ENCODE results near the gene LRRC28.
A peak's percentile ranks its signal among the peaks of the same experiment; 100 is the strongest.
"Not testable (repeated sequence)": the region's sequence is repeated elsewhere in the genome, so short reads cannot be mapped to it uniquely, and the experiment has no call there.

The LRRC28 gene

GRCh38 chr15:99371180-99372103 lies 120.2 kb downstream of the LRRC28 start:
- H3K4me3 ChIP-seq (ENCODE audit: low read depth, low read length): no peak overlapping the region
- DNase-seq (ENCODE audit: low read depth): no peak

DNA sequence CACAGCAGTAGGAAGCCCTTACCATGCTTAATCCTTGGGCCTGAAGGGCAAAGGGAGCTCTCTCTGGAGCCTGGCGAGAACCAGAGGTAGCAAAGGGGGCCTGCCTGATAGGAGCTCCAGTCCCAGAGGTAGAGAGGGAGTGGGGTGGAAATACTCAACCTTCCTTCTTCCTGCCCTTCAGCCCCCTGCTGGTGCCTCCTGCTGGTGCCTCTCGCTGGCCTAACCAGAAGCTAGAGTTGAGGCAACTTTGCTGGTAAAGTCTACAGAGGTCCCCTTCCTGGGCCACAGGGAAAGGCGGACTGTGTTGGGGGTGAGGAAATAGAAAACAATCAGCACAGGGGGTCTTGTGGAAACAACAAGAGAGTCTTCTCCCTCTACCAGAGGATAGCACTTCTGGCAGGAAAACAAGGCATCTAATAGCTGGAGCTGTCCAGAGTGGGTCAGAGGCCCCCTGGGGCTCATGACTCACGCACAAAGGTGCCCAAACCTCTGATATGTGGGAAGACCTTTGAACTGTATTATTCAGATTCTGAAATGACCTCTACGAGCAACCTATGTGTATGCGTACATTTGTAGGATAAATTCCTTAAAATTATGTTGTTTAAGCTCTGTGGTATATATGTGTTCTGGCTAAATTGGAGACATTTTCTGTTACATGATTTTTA lies 133.9 kb downstream of the LRRC28 start:
- no peak overlapping the region for H3K4me3 ChIP-seq (ENCODE audit: low read depth, low read length)
- DNase-seq (ENCODE audit: low read depth): no peak

- H3K4me3 ChIP-seq (ENCODE audit: low read depth, low read length): no peak overlapping the region
- DNase-seq (ENCODE audit: low read depth): no peak
Measured at GRCh38 chr15:99385865-99386264, 134.6 kb downstream of the LRRC28 start.

DNA sequence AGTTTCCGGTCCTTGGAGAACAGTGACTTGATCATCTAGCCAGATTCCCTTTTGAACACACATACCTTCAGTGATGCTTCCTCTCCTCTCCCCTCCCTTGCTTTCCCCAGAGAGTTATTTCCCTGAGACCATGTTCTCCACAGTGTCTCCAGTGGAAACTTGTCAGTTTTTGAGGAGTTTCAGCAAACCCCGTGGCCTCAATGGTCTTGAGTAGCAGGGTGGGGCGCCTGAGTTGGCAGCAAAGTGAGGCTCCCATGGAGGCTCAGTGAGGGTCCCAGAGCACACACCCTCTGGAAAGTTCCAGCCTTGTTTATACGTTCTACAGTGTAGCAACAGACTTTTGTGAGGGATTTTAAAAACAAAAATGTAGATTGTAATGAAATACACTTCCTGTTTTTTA lies 135.1 kb downstream of the LRRC28 start:
- H3K4me3 ChIP-seq (ENCODE audit: low read depth, low read length): no peak overlapping the region
- no peak for DNase-seq (ENCODE audit: low read depth)

DNA sequence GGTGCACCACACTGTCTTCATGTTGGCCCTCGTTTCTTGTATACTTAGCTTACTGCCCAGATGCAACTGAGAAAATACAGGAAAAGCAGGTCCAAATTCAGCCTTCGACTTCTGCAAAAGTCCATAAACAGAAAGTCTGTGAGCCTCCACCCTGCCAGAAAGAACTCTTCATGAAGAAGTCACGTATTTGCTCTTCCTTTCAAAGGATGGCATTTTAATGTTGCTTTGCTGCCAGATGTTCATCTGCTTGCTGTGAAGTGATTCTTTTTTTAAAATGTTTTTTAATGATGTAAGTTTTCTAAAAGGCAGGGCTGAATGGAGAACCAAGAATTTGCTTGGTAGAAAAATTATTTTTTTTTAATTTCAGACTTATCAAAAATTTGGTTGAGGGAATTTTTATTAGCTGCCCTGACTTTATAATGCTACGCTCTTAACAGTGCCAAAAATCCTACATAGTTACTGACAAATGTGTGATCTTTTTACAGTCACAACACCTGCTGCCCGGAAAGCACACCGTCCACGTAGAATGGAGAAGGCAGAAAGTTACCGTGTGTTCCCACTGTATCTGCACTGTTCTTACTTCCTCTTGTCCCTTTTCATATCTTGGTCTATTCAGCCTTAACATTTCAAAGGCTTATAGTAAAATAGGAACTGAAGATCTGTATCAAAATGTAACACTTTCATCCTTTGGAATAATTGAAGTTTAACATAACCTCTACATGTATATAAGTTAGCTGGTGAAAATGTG lies 136.3 kb downstream of the LRRC28 start:
- no peak for DNase-seq (ENCODE audit: low read depth)
- no peak overlapping the region for H3K4me3 ChIP-seq (ENCODE audit: low read depth, low read length)

- no peak for DNase-seq (ENCODE audit: low read depth)
- no peak overlapping the region for H3K4me3 ChIP-seq (ENCODE audit: low read depth, low read length)
Measured at GRCh38 chr15:99390667-99391066, 139.4 kb downstream of the LRRC28 start.

- DNase-seq (ENCODE audit: low read depth): no peak
- no peak overlapping the region for H3K4me3 ChIP-seq (ENCODE audit: low read depth, low read length)
Measured at GRCh38 chr15:99393641-99394040, 142.4 kb downstream of the LRRC28 start.

- DNase-seq (ENCODE audit: low read depth): no peak
- no peak overlapping the region for H3K4me3 ChIP-seq (ENCODE audit: low read depth, low read length)
Measured at GRCh38 chr15:99396375-99396774, 145.1 kb downstream of the LRRC28 start.

DNA sequence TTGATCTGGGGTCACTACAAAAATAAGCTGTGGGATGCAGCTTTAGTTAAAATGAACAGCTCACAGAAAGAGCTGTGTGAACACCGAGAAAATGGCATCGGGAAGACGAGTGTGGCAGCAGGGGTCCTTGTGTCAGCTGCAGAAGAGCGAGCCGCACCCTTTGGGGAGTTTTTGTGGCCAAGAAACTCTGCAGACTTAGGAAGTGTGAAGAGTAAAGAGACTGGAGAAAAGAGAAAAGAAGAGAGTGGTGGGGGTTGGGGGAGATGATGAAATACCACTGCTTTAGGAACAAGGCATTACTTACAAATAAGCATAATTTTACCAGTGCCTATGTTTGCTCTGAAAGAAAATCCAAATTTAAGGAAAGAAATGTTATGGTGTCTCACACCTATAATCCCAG lies 147.8 kb downstream of the LRRC28 start:
- no peak for DNase-seq (ENCODE audit: low read depth)
- no peak overlapping the region for H3K4me3 ChIP-seq (ENCODE audit: low read depth, low read length)

DNA sequence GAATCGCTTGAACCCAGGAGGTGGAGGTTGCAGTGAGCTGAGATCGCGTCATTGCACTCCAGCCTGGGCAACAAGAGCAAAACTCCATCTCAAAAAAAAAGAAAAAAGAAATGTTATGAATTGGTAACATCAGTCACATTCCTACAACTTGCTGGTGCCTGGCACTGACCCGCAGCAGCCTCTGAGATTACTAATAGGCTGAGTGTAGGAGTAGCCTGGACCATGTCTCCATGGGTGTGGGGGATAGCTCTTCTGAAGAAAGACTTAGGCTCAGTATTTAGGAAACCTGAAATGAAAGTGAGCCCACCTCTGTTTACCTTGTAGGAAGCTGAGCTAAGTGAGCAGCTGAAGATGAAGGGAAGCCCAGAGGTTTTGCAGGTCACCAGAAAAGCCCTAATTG lies 148.3 kb downstream of the LRRC28 start:
- no peak overlapping the region for H3K4me3 ChIP-seq (ENCODE audit: low read depth, low read length)
- no peak for DNase-seq (ENCODE audit: low read depth)

DNA sequence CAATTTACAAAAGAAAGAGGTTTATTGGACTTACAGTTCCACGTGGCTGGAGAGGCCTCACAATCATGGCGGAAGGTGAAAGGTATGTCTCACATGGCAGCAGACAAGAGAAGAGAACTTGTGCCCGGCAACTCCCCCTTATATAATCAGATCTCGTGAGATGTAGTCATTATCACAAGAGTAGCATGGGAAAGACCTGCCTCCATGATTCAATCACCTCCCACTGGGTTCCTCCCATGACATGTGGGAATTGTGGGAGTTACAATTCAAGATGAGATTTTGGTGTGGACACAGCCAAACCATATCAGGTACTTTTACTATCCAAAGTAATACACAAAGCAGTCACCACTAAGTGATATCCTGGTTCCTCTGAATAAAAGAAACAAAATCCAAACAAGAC lies 149.9 kb downstream of the LRRC28 start:
- not testable (repeated sequence) for H3K4me3 ChIP-seq (ENCODE audit: low read depth, low read length); DNase-seq (ENCODE audit: low read depth)

DNA sequence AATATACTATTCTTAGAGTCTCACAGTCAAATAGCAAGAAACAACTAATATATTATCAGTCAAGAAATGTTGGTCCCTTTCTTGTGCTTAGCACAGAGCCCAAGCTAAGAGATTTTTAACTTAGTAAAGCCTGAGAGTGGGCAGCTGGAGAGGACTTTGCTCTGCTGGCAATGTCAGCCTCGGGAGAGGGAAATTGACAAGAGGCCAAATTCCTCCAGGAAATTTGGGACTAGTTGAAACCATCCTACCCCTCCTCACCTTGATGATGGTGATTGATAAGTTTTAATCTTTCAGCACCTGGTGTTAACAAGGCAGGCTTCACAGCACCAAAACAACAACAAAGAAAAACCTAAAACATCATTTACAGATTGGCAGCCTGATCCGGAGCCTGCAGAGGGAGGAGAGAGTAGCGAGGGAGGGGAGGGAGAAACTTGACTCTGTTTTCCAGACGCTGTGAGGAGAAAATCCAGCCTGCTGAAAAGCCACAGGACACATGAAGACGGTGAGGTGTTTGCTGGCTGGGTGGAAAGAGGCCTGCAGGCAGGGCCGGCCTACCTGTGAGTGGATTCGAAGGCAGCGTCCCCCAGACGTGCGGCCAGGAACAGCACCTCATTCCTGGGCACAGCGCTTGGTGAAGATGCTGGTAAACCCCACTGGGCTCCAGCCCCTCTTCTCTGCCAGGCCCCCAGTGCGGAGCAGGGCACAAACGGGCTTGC lies 150.9 kb downstream of the LRRC28 start:
- no peak overlapping the region for H3K4me3 ChIP-seq (ENCODE audit: low read depth, low read length)

DNA sequence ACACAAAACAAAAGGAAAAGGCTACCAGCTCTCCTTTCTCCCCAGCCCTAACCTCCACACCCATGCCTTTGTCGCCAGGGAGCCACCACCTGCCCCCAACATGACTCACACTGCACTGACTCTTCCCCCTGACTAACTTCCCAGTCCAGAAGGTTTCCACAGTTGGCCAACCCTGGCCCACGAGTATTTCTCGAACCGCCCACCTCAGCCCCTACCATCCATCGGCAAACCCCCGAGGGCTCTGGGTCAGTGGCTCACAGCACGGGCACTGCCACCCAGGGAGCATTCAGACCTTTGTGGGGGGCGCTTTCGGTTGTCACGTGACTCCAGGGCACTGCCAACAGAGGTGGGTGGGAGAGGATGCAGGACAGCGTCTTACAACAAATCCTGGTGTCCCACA lies 152.3 kb downstream of the LRRC28 start:
- H3K4me3 ChIP-seq (ENCODE audit: low read depth, low read length): no peak overlapping the region
- DNase-seq (ENCODE audit: low read depth): no peak

More for the DNA sequence above, 150.9 kb downstream of the LRRC28 start:
- no peak for DNase-seq (ENCODE audit: low read depth)

DNA sequence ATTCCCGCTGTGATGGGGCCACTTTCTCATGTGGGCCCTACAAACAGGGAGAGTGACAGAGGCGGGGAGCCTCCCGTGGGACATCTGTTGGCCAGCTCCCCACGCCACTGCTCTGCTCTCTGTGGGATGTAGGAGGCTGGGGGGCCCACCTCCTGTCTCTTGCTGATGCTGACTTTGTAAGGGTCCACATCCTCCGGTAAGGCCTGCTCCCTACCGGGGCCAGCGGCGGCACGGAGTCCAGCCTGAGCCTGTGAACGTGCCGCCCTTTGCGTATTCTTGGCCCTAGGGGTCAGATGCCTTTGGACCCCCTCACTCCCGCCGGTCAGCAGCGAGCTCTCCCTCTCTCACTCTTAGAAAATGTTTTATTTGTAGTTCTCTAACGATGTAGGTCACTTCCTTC lies 153.2 kb downstream of the LRRC28 start:
- DNase-seq (ENCODE audit: low read depth): no peak
- H3K4me3 ChIP-seq (ENCODE audit: low read depth, low read length): no peak overlapping the region

- H3K4me3 ChIP-seq (ENCODE audit: low read depth, low read length): no peak overlapping the region
- DNase-seq (ENCODE audit: low read depth): no peak
Measured at GRCh38 chr15:99406120-99406519, 154.8 kb downstream of the LRRC28 start.

DNA sequence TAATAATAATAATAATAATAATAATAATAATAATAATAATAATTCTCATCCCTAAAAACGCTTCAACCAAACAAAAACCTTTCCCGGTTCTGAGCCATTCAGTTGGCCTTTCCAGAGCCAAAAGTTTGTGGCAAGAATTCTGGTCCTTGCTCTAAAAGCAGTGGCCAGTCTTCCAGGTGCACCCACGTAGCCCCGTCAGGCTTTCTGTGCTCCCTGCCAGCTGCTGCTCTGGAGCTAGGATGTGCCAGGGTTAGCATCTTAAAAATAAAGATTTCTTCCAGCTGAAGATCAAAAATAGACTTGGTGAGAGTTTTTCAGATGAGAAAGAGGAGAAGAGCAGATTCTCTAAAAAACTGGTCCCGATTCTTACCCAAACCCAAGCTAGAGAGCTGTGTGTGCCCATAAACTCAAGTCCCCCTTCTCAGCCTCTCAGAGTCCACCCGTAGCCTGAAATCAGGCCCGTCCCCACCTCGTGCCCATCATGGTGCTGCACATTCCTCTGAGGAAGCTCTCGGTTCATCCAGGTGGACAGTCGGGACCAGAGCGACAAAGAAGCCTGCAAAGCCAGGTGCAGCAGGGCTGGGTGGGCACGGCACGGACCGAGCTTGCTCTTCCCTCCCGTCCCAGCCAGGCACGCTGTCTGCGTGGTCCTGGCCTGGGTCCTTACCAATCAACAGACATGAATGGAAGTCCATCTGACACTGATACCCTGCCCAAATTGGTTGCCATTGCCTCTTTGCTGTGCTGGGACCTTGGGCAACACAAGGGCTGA lies 155.6 kb downstream of the LRRC28 start:
- no peak for DNase-seq (ENCODE audit: low read depth)
- no peak overlapping the region for H3K4me3 ChIP-seq (ENCODE audit: low read depth, low read length)

DNA sequence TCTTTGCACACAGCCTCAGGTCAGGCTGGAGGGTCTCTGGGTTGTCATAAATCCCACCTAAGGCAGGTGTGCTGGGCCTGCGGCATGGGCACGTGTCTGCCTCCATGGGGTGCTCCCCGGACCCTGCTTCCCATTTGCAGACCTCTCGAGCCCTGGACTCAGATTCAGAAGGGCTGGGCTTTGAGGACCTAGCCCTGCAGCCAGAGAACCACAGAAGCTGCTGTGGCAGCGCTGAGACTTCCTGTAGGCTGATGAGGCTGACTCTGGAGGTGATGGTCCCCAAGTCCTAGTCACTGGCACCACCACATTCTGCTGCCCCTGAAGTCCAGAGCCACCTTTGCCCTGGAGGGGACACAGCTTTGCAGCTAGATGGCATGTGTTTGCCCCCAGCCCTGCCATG lies 156.4 kb downstream of the LRRC28 start:
- no peak for DNase-seq (ENCODE audit: low read depth)
- no peak overlapping the region for H3K4me3 ChIP-seq (ENCODE audit: low read depth, low read length)

DNA sequence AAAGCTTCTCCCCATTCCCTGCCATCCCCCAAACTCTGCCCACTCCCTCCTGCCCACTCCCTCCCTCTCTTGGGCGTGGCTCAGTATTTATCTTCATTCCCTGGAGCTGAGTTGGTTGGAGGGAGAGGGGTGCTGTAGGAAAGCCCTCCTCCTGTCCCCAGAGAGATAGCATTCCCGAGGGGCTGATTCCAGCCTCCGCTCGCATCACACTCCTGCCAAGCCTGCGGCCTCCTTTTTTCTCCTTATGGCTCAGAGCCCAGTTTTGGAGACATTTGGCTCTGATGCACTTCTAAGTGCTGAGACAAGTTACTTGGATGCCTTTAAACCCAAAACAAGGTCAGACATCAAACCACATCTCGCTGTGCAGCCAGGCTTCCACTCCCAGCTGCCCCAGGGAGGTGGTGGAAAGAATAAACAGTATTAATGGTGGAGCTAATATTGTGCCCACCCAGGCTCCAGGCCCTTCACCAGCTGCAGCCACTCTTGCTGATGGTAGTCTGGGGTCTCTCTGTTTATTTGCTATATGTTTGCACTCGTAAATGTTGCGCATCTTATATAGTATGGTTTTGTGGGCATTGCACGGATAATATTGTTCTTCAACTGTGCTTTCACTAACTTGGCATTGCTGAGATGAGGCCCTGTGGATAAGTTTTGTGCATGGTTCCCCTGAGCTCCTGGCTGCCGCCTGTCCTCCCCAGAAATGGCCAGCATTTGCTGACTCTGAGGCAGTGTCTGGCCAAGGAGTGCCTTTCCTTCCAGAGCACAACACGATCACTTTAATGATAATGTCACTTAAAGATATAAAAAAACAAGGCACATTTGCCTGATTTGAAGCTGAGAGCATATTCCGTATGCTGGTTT lies 157.2 kb downstream of the LRRC28 start:
- no peak overlapping the region for H3K4me3 ChIP-seq (ENCODE audit: low read depth, low read length)
- peak; percentile 64 for DNase-seq (ENCODE audit: low read depth)
